ENCODE results near the gene FXYD6.

FXYD6 gene

DNA sequence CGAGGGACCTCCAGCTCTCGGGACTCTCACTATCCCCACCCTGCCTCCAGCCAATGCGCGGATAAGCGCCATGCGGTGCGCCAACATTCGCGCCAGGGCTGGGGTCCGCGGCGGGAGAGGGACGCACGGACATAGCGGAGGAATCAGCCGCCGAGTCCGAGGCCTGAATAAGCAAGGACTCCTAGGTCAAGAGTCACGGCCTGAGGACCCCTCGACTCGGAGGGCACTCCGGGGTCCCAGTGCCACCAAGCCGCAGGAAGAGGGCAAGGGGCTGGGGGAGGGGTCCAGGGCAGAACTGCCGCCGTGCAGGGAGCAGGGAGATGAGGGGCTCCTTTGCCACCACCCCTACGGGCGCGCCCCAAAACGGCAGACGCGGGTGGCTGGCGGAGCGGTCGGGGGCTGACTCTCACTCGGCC, 80.0 kb downstream of the FXYD6 start:
- Mint-ChIP-seq H3K4me3 (no peak overlapping the region), H3K27ac (no peak overlapping the region), H3K4me1 (ENCODE audit: low read depth) (no peaks in the 10 kb centered on the region), H3K27me3 (ENCODE audit: low read depth) (peaks cover 59% of the 10 kb centered on the region), H3K36me3 (ENCODE audit: low read depth) (no peaks in the 10 kb centered on the region), H3K9me3 (no peaks in the 10 kb centered on the region)
- no peak for DNase-seq (ENCODE audit: low spot score)

DNA sequence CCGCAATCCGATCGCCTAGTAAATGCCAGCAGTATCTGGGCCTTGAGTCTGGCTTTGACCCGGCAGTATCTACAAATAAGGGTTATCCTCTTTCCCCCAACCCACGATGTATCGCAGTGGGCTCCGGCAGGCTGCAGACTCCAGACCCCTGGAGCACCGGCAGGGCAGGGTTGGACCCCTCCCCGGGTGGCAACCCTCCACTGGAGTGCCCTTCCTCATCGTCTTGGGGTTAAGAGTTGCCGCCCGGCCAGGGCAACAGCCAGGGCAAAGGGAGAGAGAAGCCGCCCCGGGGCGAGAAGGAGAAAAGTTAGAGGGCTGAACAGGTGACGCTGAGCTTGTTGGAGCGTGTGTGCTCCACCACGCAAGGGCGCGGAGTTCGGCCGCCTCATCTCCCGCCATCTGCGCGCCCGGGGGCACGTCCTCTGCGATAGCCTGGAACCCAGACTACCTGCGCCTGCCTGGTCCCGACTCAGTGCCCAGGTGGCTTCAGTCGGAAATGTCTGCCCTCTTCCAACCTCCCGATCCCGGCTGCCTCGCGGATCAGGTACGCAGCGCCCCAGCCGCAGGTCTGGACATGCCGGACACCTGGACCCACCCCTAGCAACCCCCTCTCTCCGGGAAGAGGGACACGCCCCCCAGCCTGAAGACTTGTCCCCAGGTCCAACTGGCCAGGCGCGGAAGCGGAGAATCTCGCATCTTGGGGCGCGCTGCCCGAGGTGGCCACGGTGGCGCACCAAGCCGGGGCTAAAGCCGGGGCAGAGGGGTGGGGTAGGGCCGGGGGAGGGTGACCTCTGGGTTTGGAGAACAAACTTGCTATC, 80.6 kb downstream of the FXYD6 start:
- no peak overlapping the region for H3K4me3 Mint-ChIP-seq
- DNase-seq (ENCODE audit: low spot score), result no peak
- no peaks in the 10 kb centered on the region for H3K36me3 Mint-ChIP-seq (ENCODE audit: low read depth)
- H3K27me3 Mint-ChIP-seq (ENCODE audit: low read depth), result peaks cover 62% of the 10 kb centered on the region
- H3K27ac Mint-ChIP-seq, result no peak overlapping the region
- H3K9me3 Mint-ChIP-seq, result no peaks in the 10 kb centered on the region
- no peaks in the 10 kb centered on the region for H3K4me1 Mint-ChIP-seq (ENCODE audit: low read depth)

DNA sequence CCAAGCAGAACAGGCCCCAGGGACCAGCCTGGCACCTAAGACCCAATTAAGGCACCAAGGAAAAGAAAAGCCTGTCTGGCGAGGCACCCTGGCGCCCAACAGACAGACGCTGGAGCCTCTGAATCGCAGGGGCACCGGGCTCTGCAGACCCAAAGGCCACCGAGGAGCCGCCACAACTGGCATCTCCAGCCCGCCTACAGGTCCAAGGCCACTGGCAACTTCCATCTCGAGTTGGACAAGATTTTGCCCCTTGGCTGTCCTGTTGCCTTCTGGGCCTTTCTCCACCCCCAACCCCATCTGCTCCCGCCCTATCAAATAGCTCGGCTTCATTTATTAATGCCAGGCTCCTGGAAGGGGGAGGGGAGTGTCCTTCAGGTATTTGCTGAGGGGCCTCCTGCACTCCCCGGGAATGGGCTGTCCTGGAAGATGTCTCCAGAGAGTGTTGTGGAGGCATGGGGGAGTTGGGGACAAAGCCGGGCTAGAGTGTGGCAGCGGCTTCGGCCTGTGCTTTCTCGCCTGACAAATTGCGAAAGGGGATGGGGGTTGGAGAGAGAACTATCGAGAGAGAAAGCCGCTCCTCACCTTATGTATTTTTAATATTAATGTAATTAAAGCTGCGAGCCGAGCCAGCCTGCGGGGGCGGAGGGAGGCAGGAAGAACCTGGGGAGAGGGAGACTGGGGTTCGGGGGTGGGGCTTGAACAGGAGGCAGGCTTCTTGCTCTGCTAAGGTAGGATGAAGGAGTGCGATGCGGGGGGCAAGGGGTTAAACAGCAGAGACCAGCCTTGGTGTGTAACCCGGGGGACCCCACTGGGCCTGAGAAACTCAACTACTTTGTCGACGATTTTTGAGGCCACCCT, 81.5 kb downstream of the FXYD6 start:
- H3K27ac Mint-ChIP-seq, result no peak overlapping the region
- peaks cover 61% of the 10 kb centered on the region for H3K27me3 Mint-ChIP-seq (ENCODE audit: low read depth)
- no peaks in the 10 kb centered on the region for H3K36me3 Mint-ChIP-seq (ENCODE audit: low read depth)
- H3K9me3 Mint-ChIP-seq, result no peaks in the 10 kb centered on the region
- H3K4me1 Mint-ChIP-seq (ENCODE audit: low read depth), result no peaks in the 10 kb centered on the region
- no peak overlapping the region for H3K4me3 Mint-ChIP-seq
- DNase-seq (ENCODE audit: low spot score), result no peak

DNA sequence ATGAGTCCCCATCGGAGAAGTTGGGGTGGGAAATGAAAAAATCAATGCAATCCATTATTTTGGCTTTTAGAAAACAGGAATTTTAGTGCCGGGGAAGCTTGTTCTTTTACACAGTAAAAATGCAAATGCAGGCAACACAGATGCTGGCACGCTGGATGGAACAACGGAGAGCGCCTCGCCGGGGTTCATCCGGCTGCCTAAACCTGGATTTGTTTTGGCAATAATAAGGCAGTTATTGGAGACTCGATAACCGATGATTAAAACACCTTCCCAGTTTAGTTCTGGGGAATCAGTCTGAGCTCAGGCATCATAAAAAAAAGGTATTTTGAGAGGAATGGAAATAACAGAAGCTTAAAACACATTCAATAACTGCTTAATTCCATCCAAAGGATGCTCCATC, 82.3 kb downstream of the FXYD6 start:
- H3K36me3 Mint-ChIP-seq (ENCODE audit: low read depth), result no peaks in the 10 kb centered on the region
- no peak for DNase-seq (ENCODE audit: low spot score)
- H3K4me3 Mint-ChIP-seq, result no peak overlapping the region
- H3K4me1 Mint-ChIP-seq (ENCODE audit: low read depth), result no peaks in the 10 kb centered on the region
- H3K9me3 Mint-ChIP-seq, result no peaks in the 10 kb centered on the region
- no peak overlapping the region for H3K27ac Mint-ChIP-seq
- peaks cover 53% of the 10 kb centered on the region for H3K27me3 Mint-ChIP-seq (ENCODE audit: low read depth)

DNA sequence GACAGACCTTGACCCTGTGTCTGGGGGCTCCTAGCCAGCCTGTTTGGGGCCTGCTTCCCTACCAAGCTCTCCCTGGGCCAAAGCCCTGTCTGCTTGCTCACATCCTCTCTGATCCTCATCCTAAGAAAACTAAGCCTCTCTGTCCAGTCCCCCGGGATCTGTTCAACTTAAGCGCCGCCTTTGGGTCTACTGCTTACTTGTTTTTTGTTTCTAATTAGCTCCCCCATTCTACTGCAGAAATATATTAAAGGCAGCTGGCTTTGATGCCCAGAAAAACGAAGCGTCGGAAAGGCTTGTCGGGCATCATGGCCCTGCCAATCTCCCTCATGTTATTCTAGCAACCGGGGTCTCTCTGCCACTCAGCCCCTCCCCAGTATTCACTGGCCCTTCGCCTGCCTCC, 82.9 kb downstream of the FXYD6 start:
- Mint-ChIP-seq H3K27ac (no peak overlapping the region), H3K9me3 (no peaks in the 10 kb centered on the region), H3K36me3 (ENCODE audit: low read depth) (no peaks in the 10 kb centered on the region), H3K4me1 (ENCODE audit: low read depth) (no peaks in the 10 kb centered on the region), H3K27me3 (ENCODE audit: low read depth) (peaks cover 47% of the 10 kb centered on the region), H3K4me3 (no peak overlapping the region)
- no peak for DNase-seq (ENCODE audit: low spot score)

DNA sequence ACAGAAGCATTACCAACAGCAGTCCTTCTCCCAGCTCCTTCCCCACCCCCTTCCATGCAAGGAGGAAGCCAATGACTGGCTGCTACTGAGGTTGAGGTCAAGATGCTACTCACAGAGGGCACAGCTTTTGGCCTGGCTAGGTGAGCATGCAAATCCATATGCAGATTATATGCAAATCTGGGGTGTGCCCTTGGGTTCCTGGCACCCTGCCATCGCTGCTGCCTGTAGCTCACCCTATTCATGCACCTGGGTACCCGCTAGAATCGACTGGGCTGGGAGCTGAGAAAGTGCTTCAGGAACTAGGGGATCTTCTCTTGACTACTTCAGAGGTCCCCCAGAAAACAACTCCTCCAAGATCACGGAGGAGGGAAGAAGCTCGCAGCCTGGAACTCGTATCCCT, 83.5 kb downstream of the FXYD6 start:
- no peak for DNase-seq (ENCODE audit: low spot score)
- Mint-ChIP-seq H3K27ac (no peak overlapping the region), H3K27me3 (ENCODE audit: low read depth) (peaks cover 43% of the 10 kb centered on the region), H3K9me3 (no peaks in the 10 kb centered on the region), H3K36me3 (ENCODE audit: low read depth) (no peaks in the 10 kb centered on the region), H3K4me3 (no peak overlapping the region), H3K4me1 (ENCODE audit: low read depth) (no peaks in the 10 kb centered on the region)

DNA sequence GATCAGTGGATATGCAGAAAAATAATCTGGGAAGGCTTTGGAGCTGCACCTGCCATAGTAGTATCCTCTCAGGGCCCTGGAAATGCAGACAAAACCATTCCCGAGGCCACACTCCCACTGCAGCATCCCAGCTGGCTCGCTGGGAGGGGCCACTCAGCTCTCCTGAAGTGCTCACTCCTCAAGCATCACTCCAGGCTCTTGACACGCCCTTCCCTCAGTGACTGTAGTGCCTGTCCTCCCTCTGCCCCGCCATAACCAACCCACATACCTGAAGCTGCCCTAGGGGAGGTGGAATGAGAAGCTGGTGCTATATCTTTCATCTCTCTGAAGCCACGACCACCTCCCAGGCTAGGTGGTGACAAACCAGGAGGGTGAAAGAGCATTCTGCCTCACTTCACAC, 84.2 kb downstream of the FXYD6 start:
- Mint-ChIP-seq H3K36me3 (ENCODE audit: low read depth) (no peaks in the 10 kb centered on the region), H3K4me3 (no peak overlapping the region), H3K27ac (no peak overlapping the region), H3K9me3 (no peaks in the 10 kb centered on the region), H3K27me3 (ENCODE audit: low read depth) (peaks cover 42% of the 10 kb centered on the region), H3K4me1 (ENCODE audit: low read depth) (no peaks in the 10 kb centered on the region)
- no peak for DNase-seq (ENCODE audit: low spot score)

DNA sequence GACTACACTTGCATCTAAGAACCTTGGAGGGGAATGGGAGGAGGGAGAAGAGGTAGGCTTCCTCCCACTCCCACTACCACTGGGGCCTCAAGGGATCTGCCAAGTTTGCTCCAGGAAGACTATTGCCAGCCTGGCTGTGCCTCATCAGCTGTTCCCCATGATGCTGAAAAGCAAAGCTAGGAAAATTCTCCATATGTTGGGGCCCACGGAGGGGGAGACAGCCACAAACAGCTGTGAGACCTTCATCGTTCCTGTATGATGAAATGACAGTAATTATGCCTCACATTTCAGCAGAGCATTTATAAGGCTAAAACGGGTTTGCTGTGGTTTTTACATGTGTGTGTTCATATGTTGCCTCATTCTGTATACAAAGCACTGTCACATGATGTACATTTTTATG, 86.2 kb downstream of the FXYD6 start:
- no peak overlapping the region for H3K4me3 Mint-ChIP-seq
- peaks cover 36% of the 10 kb centered on the region for H3K27me3 Mint-ChIP-seq (ENCODE audit: low read depth)
- H3K27ac Mint-ChIP-seq, result no peak overlapping the region
- no peaks in the 10 kb centered on the region for H3K36me3 Mint-ChIP-seq (ENCODE audit: low read depth)
- no peaks in the 10 kb centered on the region for H3K4me1 Mint-ChIP-seq (ENCODE audit: low read depth)
- DNase-seq (ENCODE audit: low spot score), result no peak
- no peaks in the 10 kb centered on the region for H3K9me3 Mint-ChIP-seq

DNA sequence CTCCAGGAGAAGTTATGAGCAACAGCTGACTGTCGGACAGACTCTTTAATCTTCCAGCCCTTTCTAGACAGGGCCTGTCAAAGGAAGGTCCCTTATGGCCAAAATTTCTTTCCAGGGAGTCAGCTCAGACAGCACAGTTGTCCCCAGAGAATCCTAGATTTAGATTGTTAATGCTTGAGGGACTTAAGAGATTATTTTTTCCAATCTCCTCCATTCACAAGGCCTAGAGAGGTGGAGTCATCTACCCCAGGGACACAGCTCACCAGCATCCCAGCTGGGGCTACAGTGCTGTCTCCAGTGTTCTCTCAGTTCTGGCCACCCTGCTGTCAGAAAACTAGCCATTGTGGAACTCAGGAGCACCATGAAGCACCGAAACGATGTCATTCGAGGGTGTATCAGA, 87.2 kb downstream of the FXYD6 start:
- H3K4me3 Mint-ChIP-seq, result no peak overlapping the region
- peaks cover 25% of the 10 kb centered on the region for H3K27me3 Mint-ChIP-seq (ENCODE audit: low read depth)
- no peaks in the 10 kb centered on the region for H3K4me1 Mint-ChIP-seq (ENCODE audit: low read depth)
- no peak overlapping the region for H3K27ac Mint-ChIP-seq
- H3K9me3 Mint-ChIP-seq, result no peaks in the 10 kb centered on the region
- no peak for DNase-seq (ENCODE audit: low spot score)
- H3K36me3 Mint-ChIP-seq (ENCODE audit: low read depth), result no peaks in the 10 kb centered on the region
